AG10803 (cell line): Measurements from ENCODE around the gene IRGC.

Experiments
- DNase-seq: peaks from one replicate; pipeline ENCODE4 v3.0.0; 2010; ENCODE audit warnings: low read depth
- H3K4me3 ChIP-seq: 2 replicates; pipeline ENCODE4 v1.5.1; 2011; ENCODE audit warnings: mild to moderate bottlenecking, low read length, control low read depth
- TF ChIP-seq, protein P1 (sequence below): conservative IDR thresholded peaks from 2 replicates; pipeline ENCODE4 v1.5.1; 2011; ENCODE audit warnings: mild to moderate bottlenecking, low read length, control low read depth, inconsistent platforms

IRGC gene

DNA sequence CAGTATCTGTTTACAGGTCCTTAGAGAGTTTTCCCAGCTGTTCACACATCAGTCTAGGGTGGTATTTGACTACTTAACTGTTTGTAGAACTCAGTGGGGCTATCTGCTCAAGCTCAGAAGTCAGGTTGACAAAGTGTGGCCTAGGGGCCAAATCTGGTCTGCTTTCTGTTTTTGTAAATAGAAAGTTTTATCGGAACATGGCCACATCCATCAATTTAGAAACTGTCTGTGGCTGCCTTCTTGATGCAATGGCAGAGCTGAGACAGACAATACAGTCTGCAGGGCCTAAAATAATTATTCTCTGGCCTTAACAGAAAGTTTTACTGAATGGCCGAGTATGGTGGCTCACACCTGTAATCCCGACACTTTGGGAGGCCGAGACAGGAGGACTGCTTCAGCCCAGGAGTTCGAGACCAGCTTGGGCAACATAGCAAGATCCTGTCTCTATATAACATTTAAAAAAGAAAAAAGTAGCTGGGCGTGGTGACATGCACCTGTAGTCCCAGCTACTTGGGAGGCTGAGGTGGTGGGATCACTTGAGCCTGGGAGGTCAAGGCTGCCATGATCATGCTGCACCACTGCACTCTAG, 36.5 kb downstream of the IRGC start:
- H3K4me3 ChIP-seq: no peak overlapping the region
- no peak for DNase-seq
- TF ChIP-seq, protein P1, sequence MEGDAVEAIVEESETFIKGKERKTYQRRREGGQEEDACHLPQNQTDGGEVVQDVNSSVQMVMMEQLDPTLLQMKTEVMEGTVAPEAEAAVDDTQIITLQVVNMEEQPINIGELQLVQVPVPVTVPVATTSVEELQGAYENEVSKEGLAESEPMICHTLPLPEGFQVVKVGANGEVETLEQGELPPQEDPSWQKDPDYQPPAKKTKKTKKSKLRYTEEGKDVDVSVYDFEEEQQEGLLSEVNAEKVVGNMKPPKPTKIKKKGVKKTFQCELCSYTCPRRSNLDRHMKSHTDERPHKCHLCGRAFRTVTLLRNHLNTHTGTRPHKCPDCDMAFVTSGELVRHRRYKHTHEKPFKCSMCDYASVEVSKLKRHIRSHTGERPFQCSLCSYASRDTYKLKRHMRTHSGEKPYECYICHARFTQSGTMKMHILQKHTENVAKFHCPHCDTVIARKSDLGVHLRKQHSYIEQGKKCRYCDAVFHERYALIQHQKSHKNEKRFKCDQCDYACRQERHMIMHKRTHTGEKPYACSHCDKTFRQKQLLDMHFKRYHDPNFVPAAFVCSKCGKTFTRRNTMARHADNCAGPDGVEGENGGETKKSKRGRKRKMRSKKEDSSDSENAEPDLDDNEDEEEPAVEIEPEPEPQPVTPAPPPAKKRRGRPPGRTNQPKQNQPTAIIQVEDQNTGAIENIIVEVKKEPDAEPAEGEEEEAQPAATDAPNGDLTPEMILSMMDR: no peak

DNA sequence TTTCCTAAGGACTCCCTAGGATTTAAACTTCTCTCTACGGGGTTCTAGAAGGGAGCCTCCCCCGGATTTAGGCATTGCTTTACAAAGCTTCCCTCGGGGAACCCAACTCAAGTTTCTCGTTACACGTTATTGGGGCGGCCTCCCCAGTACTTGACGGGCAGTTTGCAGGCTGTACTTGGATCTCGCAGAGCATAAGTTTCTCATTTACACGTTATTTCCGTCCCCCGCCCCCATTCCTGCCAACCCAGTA, 38.3 kb downstream of the IRGC start:
- DNase-seq: no peak
- TF ChIP-seq, protein P1: no peak
- peak overlapping the region; percentile 87 for H3K4me3 ChIP-seq

DNA sequence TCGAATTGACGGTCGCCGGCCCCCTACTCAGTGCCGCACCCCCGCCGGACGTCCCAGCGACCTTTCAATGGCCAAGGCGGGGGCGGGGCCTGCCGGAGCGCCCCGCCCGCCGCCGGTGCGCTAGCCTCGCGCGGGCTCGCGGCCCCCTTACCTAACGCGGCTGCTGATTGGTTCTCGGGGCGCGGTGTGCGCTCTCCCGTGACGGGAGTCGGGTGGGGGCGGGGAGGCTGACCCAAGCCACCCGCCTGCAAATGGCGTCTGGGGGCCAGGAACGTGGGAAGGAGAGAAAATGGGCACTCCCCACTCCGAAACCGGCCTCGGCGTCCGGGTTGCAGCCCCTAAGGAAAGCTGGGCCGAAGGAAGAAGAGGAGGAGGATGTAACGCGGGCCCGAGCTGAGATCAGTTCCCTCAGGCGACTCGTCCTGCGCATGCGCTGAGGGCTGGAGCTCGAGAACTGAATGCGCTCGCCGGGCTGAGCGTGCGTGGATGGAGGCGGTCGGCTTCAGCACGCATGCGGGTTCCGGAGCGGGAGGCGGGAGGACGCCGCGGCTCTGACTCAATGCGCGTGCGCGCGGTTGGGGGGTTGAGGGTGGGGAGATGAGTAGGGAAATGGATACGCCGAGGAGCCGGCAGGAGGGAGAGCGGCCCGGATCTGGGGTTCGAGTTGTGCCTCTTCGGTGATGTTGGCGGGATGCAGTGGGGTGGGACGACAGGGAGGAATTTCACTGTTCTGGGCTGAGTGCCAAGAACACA, 38.8 kb downstream of the IRGC start, which contains the start of gene SMG9:
SMG9 (minus strand) TSS at position 460 of the 753 bp plus-strand sequence. CDS start 4,221 bp downstream, outside the sequence.
- H3K4me3 ChIP-seq: peak within 1 kb of the TSS; percentile 87
- TF ChIP-seq, protein P1: 0 out of 2 replicates have a peak, but pooled peaks have one; percentile 6
- DNase-seq: peak; percentile 96

DNA sequence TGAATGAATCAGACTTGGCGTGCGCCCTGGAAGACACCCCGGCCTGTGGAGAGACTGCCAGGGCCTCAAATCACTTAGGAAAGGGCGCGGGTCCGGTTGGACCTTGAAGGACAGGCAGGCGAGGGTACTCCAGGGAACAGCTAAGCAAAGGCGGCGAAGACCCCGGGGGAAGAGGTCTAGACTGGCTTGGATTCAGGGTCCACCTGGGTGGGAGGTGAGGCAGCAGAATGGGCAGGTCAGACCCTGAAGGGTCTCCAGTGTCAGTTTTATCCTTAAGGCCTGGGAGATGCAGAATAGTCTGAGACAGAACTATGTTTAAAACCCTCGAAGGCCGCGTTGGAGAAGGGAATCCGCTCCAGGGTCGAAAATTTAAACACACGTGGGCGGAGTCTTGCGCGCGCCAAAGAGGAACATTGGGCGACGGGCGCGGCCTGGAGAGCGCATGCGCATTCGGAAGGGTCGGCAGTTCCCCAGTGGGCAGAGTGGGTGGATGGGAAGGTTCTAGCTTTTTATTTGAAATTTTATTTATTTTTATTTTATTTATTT, 39.5 kb downstream of the IRGC start:
- peak overlapping the region; percentile 87 for H3K4me3 ChIP-seq
- TF ChIP-seq, protein P1: no peak
- peak; percentile 61 for DNase-seq

DNA sequence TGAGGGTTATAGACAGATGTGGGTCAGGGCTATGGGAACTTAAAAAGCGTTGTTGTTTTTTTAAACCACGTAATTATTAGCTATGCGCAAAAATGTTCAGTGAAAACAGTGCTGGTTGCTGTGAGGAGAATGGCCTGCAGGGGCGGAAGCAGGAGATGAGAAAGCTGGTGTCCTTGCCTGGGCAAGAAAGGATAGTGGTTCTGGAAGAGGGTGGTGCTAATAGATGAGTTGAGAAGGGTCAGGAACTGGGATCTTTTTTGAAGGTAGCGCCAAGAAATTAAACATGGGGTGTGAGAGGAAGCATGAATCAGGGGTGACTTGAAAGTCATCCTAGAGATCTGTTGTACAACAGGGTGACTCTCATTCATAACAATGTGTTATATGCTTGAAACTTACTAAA, 43.6 kb downstream of the IRGC start:
- H3K4me3 ChIP-seq: no peak overlapping the region
- TF ChIP-seq, protein P1: peak; percentile 67
- DNase-seq: peak; percentile 69

DNA sequence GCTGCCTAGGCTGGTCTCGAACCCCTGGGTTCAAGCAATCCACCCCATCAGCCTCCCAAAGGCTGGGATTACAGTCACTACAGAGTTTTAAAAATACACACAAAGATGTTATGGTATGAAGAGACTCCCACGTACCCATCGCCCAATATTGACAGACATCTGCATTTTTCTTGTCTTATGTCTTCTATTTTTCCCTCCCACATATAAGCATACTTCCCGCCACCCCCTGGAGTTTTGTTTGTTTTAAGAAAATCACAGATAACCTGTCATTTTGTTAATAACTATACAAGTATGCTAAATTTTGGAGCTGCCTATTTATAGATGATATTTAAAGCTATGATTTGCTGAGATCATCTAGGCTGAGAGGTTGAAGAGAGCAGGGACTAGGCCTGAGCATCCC, 45.1 kb downstream of the IRGC start:
- TF ChIP-seq, protein P1: no peak
- DNase-seq: no peak
- H3K4me3 ChIP-seq: no peak overlapping the region

DNA sequence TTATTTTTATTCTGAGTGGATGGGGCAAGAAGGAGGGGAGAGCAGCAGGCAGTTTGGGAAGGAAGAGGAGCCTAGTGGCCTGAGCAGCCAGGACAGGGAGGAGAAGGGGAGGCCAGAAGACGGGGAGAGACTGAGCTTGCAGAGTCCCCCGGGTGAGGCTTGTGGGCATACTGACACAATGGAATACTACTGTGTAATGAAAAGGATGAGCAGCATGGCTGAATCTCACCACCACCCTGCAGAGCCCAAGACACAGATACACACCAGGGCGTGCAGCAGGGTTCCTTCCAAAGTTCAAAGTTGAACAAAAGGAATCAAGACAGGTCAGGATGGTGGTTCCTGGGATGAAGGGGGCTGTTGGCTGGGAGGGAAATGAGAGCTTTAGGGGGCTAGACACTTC, 46.9 kb downstream of the IRGC start:
- DNase-seq: no peak
- no peak overlapping the region for H3K4me3 ChIP-seq
- TF ChIP-seq, protein P1: no peak
